Mesenchymal stem cell (in vitro differentiated cells and primary cell): ENCODE measurements around the gene GNE.
A peak's percentile ranks its signal among the peaks of the same experiment; 100 is the strongest.

Source experiments
- DNase-seq: peaks from one replicate; pipeline ENCODE4 v3.0.0-alpha.2; 2013
- H2AFZ ChIP-seq: one replicate; pipeline ENCODE4 v1.6.1; 2013; ENCODE audit warnings: low read depth, mild to moderate bottlenecking, control low read depth, inconsistent platforms, low read length, moderate library complexity
- H2AK5ac ChIP-seq: 2 replicates; pipeline ENCODE4 v1.6.1; 2013; ENCODE audit warnings: low read length, moderate library complexity, mild to moderate bottlenecking, inconsistent platforms; ENCODE audit not compliant: severe bottlenecking
- H2BK120ac ChIP-seq: one replicate; pipeline ENCODE4 v1.6.1; 2013; ENCODE audit warnings: low read depth, mild to moderate bottlenecking, inconsistent platforms, low read length, moderate library complexity
- H2BK12ac ChIP-seq, 2 experiments: one replicate each; pipeline ENCODE4 v1.6.1; 2013; ENCODE audit warnings: inconsistent platforms in 2 of 2, low read length in 2 of 2, mild to moderate bottlenecking in 2 of 2, moderate library complexity in 2 of 2, control low read depth in 1 of 2
- H2BK15ac ChIP-seq: one replicate; pipeline ENCODE4 v1.6.1; 2013; ENCODE audit warnings: mild to moderate bottlenecking, low read depth, inconsistent platforms; ENCODE audit not compliant: poor library complexity, severe bottlenecking
- H2BK5ac ChIP-seq: 2 replicates; pipeline ENCODE4 v1.6.1; 2013; ENCODE audit warnings: low read depth, mild to moderate bottlenecking, low read length, control low read depth, inconsistent platforms; ENCODE audit not compliant: poor library complexity, severe bottlenecking
- H3K14ac ChIP-seq, 2 experiments: one replicate each; pipeline ENCODE4 v1.6.1; 2013; ENCODE audit warnings: inconsistent platforms in 2 of 2, low read length in 2 of 2, control low read depth in 1 of 2, mild to moderate bottlenecking in 1 of 2, moderate library complexity in 1 of 2
- H3K18ac ChIP-seq, 2 experiments: one replicate each; pipeline ENCODE4 v1.6.1; 2013; ENCODE audit warnings: inconsistent platforms in 2 of 2, low read length in 2 of 2, control low read depth in 1 of 2, low read depth in 1 of 2, mild to moderate bottlenecking in 1 of 2
- H3K23ac ChIP-seq, 2 experiments: one replicate each; pipeline ENCODE4 v1.6.1; 2013; ENCODE audit warnings: inconsistent platforms in 2 of 2, low read length in 2 of 2, mild to moderate bottlenecking in 2 of 2, moderate library complexity in 2 of 2, control low read depth in 1 of 2
- H3K27ac ChIP-seq: 2 replicates; pipeline ENCODE4 v1.5.1; 2013; ENCODE audit warnings: mild to moderate bottlenecking, moderate library complexity, low read length, control low read depth, inconsistent platforms; ENCODE audit not compliant: poor library complexity, severe bottlenecking
- H3K27me3 ChIP-seq, 2 experiments: 2 replicates each; pipeline versions ENCODE4 v1.6.1 to v1.7.0; 2013; ENCODE audit warnings: low read length in 2 of 2, mild to moderate bottlenecking in 2 of 2, moderate library complexity in 2 of 2, control low read depth in 1 of 2, inconsistent platforms in 1 of 2; ENCODE audit not compliant: control insufficient read depth in 1 of 2, insufficient read depth in 1 of 2
- H3K36me3 ChIP-seq, 2 experiments: 2 replicates each; pipeline versions ENCODE4 v1.6.1 to v1.7.0; 2013; ENCODE audit warnings: low read length in 2 of 2, control low read depth in 1 of 2, inconsistent platforms in 1 of 2, low read depth in 1 of 2, mild to moderate bottlenecking in 1 of 2; ENCODE audit not compliant: insufficient read depth in 2 of 2, control insufficient read depth in 1 of 2
- H3K4ac ChIP-seq, 2 experiments: one replicate each; pipeline ENCODE4 v1.6.1; 2013; ENCODE audit warnings: inconsistent platforms in 2 of 2, low read length in 2 of 2, mild to moderate bottlenecking in 2 of 2, moderate library complexity in 2 of 2, control low read depth in 1 of 2, low read depth in 1 of 2
- H3K4me1 ChIP-seq: 2 replicates; pipeline ENCODE4 v1.6.1; 2013; ENCODE audit warnings: low read depth, low read length, control low read depth; ENCODE audit not compliant: control insufficient read depth, insufficient read depth
- H3K4me2 ChIP-seq: 2 replicates; pipeline ENCODE4 v1.6.1; 2013; ENCODE audit warnings: low read length, mild to moderate bottlenecking, inconsistent platforms; ENCODE audit not compliant: poor library complexity, severe bottlenecking
- H3K4me3 ChIP-seq, 2 experiments: 2 replicates each; pipeline versions ENCODE4 v1.5.1 to v1.7.0; 2013; ENCODE audit warnings: low read length in 2 of 2, mild to moderate bottlenecking in 2 of 2, control low read depth in 1 of 2, low read depth in 1 of 2; ENCODE audit not compliant: insufficient read depth in 1 of 2
- H3K79me1 ChIP-seq: replicated peaks from 2 replicates; pipeline ENCODE4 v1.6.1; 2013; ENCODE audit warnings: mild to moderate bottlenecking, control low read depth, low read length, inconsistent platforms; ENCODE audit not compliant: poor library complexity, severe bottlenecking
- H3K9ac ChIP-seq: 2 replicates; pipeline ENCODE4 v1.7.0; 2013; ENCODE audit warnings: mild to moderate bottlenecking, low read length, moderate library complexity
- H3K9me3 ChIP-seq: 2 replicates; pipeline ENCODE4 v1.7.0; 2013; ENCODE audit warnings: mild to moderate bottlenecking, low read length; ENCODE audit not compliant: control insufficient read depth
- H4K8ac ChIP-seq: one replicate; pipeline ENCODE4 v1.6.1; 2013; ENCODE audit warnings: inconsistent platforms, mild to moderate bottlenecking, low read length, moderate library complexity
- H4K91ac ChIP-seq: one replicate; pipeline ENCODE4 v1.6.1; 2013; ENCODE audit warnings: mild to moderate bottlenecking, low read length, inconsistent platforms
- WGBS: methylation state at CpG from one replicate; pipeline ENCODE4 v1.1.7; 2013; ENCODE audit warnings: mixed read lengths; 5-methylcytosine and 5-hydroxymethylcytosine counted together

The GNE gene

GRCh38 chr9:36263683-36264082 lies 5.4 kb upstream of the GNE start:
- no peak overlapping the region for H2BK5ac ChIP-seq
- no peaks in the 10 kb centered on the region for H3K9me3 ChIP-seq
- H3K18ac ChIP-seq, result no peak overlapping the region
- DNase-seq, result no peak
- H3K9ac ChIP-seq, result no peak overlapping the region
- H4K91ac ChIP-seq, result no peak overlapping the region
- H2BK120ac ChIP-seq, result no peak overlapping the region
- H3K4ac ChIP-seq, result no peak overlapping the region
- no peak overlapping the region for H2BK12ac ChIP-seq
- no peak overlapping the region for H3K23ac ChIP-seq
- no peak overlapping the region for H2AK5ac ChIP-seq
- peaks cover 6% of the 10 kb centered on the region for H3K4me1 ChIP-seq
- H3K14ac ChIP-seq, result no peak overlapping the region
- H2BK15ac ChIP-seq, result no peak overlapping the region
- no peaks in the 10 kb centered on the region for H3K27me3 ChIP-seq
- H3K36me3 ChIP-seq, result peaks cover 0 to 5% of the 10 kb centered on the region in 2 experiments
- peaks cover 2% of the 10 kb centered on the region for H3K79me1 ChIP-seq
- H4K8ac ChIP-seq, result no peak overlapping the region
- H2AFZ ChIP-seq, result no peak overlapping the region
- no peak overlapping the region for H3K27ac ChIP-seq
- WGBS, result 74% methylated on average over 1 of the region's 2 CpGs
- H3K4me3 ChIP-seq, result no peak overlapping the region
- no peak overlapping the region for H3K4me2 ChIP-seq

DNA sequence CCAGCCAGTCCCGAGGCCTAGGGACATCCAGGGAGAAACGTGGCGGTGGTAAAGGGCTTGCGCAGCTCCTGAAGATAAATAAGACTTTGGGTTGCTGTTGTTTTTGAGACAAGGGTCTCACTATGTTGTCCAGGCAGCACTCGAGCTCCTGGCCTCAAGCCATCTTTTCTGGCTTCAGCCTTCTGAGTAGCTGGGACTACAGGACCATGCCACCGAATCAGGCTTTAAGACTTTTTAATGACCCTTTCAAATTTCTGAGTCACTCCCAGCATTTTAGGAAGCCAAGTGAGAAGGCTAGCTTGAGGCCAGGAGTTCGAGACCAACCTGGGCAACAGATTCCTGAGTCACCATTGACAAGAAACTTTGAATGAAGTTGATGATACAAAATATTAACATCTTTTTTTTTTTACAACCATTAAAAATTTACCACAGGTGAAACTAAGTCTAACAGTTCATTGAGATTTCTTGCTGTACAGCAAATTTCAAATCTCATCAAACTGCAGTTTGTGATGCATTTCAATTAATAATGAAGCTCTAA lies 817 bp upstream of the GNE start:
- DNase-seq, result no peak
- peak overlapping the region; percentile 90 to 94 for H3K4me3 ChIP-seq
- no peak overlapping the region for H3K14ac ChIP-seq
- H3K27ac ChIP-seq, result peak overlapping the region; percentile 90
- peak overlapping the region; percentile 64 for H2AFZ ChIP-seq
- no peak overlapping the region for H2BK5ac ChIP-seq
- H2AK5ac ChIP-seq, result peak overlapping the region; percentile 65
- WGBS, result 80% methylated on average over 7 of the region's 7 CpGs
- no peaks in the 10 kb centered on the region for H3K9me3 ChIP-seq
- H3K4ac ChIP-seq, result peak overlapping the region in 1 of 2 experiments; percentile 24
- H3K4me1 ChIP-seq, result peaks cover 7% of the 10 kb centered on the region
- H2BK120ac ChIP-seq, result no peak overlapping the region
- H2BK15ac ChIP-seq, result no peak overlapping the region
- no peak overlapping the region for H3K23ac ChIP-seq
- peak overlapping the region; percentile 97 for H3K9ac ChIP-seq
- peak overlapping the region in 1 of 2 experiments; percentile 86 for H3K18ac ChIP-seq
- no peaks in the 10 kb centered on the region for H3K27me3 ChIP-seq
- peaks cover 2% of the 10 kb centered on the region for H3K79me1 ChIP-seq
- peak overlapping the region; percentile 98 for H4K8ac ChIP-seq
- H2BK12ac ChIP-seq, result no peak overlapping the region
- H3K4me2 ChIP-seq, result peak overlapping the region; percentile 83
- H4K91ac ChIP-seq, result no peak overlapping the region
- peaks cover 0 to 3% of the 10 kb centered on the region in 2 experiments for H3K36me3 ChIP-seq

GRCh38 chr9:36251428-36251827 lies 6.8 kb downstream of the GNE start:
- Histone ChIP-seq H3K79me1 (peaks cover 8% of the 10 kb centered on the region), H2BK5ac (no peak overlapping the region), H3K27me3 (no peaks in the 10 kb centered on the region), H2AFZ (no peak overlapping the region), H3K18ac (no peak overlapping the region), H4K8ac (no peak overlapping the region), H3K27ac (no peak overlapping the region), H3K4me3 (no peak overlapping the region), H2BK15ac (no peak overlapping the region), H3K14ac (no peak overlapping the region), H2AK5ac (no peak overlapping the region), H2BK120ac (no peak overlapping the region), H3K23ac (no peak overlapping the region), H3K9me3 (no peaks in the 10 kb centered on the region), H3K4me2 (no peak overlapping the region), H3K9ac (no peak overlapping the region), H4K91ac (no peak overlapping the region), H3K4me1 (no peaks in the 10 kb centered on the region), H2BK12ac (no peak overlapping the region), H3K36me3 (peaks cover 0 to 15% of the 10 kb centered on the region in 2 experiments), H3K4ac (no peak overlapping the region)
- no peak for DNase-seq
- 100% methylated on average over 1 of the region's 1 CpG for WGBS

DNA sequence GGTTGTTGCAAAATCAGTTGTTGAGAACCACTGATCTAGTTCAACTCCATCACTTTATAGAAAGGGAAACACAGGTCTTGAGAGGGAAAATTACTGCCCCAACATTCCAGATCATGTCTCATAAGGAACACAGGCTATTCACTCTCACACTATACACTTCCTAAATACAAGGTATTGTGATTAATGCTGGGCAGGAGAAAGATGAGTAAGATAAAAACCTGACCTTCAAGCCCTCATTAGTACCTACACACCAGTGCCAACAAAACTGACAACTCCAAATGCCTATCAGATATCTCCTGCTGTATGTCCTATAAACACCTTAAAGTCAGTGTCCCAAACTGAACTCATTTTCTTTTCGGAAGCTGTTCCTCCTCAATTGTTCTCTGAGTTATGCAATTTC lies 8.2 kb downstream of the GNE start:
- H3K4me2 ChIP-seq, result no peak overlapping the region
- no peaks in the 10 kb centered on the region for H3K27me3 ChIP-seq
- H3K9me3 ChIP-seq, result no peaks in the 10 kb centered on the region
- H3K79me1 ChIP-seq, result peaks cover 11% of the 10 kb centered on the region
- no peak overlapping the region for H3K27ac ChIP-seq
- H2AK5ac ChIP-seq, result no peak overlapping the region
- no peak overlapping the region for H3K4me3 ChIP-seq
- no peak overlapping the region for H2BK15ac ChIP-seq
- no peak overlapping the region for H3K4ac ChIP-seq
- no peak overlapping the region for H4K8ac ChIP-seq
- no peak overlapping the region for H3K14ac ChIP-seq
- H3K9ac ChIP-seq, result no peak overlapping the region
- no peaks in the 10 kb centered on the region for H3K4me1 ChIP-seq
- H4K91ac ChIP-seq, result no peak overlapping the region
- no peak overlapping the region for H3K23ac ChIP-seq
- no peak overlapping the region for H2BK12ac ChIP-seq
- 94% methylated on average over 1 of the region's 1 CpG for WGBS
- H3K36me3 ChIP-seq, result peaks cover 5 to 28% of the 10 kb centered on the region in 2 experiments
- no peak overlapping the region for H2BK120ac ChIP-seq
- no peak for DNase-seq
- no peak overlapping the region for H2BK5ac ChIP-seq
- no peak overlapping the region for H3K18ac ChIP-seq
- no peak overlapping the region for H2AFZ ChIP-seq
